HCT116 (cell line): Measurements from ENCODE around the gene AURKAIP1. TPM values are rescaled to one million over a fixed set of nuclear protein-coding genes. Genes with fewer than 3 reads are reported as not detected.

Experiments
- ATAC-seq: fragments of 200-7000 bp; cut with Tn5 transposase; 2 replicates; pipeline ENCODE4 v1.9.1; 2020; ENCODE audit warnings: mild to moderate bottlenecking, moderate library complexity
- BruUV-seq: library from RNA; stranded (reverse); fragments of 400-500 nt; replicated peaks from 2 replicates; lab custom pipeline; 2021; lab: Mats Ljungman, UMichigan
- CTCF ChIA-PET: fragments of 300-600 bp; sonication (Branson Sonifier 250); formaldehyde crosslinking; loops from one replicate; lab custom pipeline; 2021; ENCODE audit warnings: antibody characterized with exemption; lab: Charles Lee
- POLR2A ChIA-PET: fragments of 300-600, 350-600 bp; sonication (Branson Sonifier 250); formaldehyde crosslinking; loops from one replicate; lab custom pipeline; 2021; ENCODE audit warnings: antibody characterized with exemption; lab: Charles Lee
- RAD21 ChIA-PET, 2 experiments: fragments of 300-600 bp; sonication (Branson Sonifier 250); formaldehyde crosslinking; loops; one replicate each; lab custom pipeline; 2023; ENCODE audit warnings: low total read pairs in 2 of 2; ENCODE audit not compliant: uncharacterized antibody in 2 of 2, unreplicated experiment in 2 of 2, low non-redundant PET in 1 of 2; lab: Charles Lee
- DNase-seq: peaks from one replicate; pipeline ENCODE4 v3.0.0-alpha.2; 2010; ENCODE audit warnings: low read depth, low spot score
- H2AFZ ChIP-seq: fragments of 200-600 bp; shearing (Covaris generic), sonication (generic); 2 replicates; pipeline ENCODE4 v1.6.1; 2017; ENCODE audit warnings: low read depth, mixed run types, mixed read lengths, antibody characterized with exemption, low read length; ENCODE audit not compliant: poor library complexity, severe bottlenecking
- H3K27ac ChIP-seq: 2 replicates; pipeline ENCODE4 v1.5.1; 2012; ENCODE audit warnings: low read depth, low read length
- H3K27me3 ChIP-seq: fragments of 200-600 bp; sonication (generic); 2 replicates; pipeline ENCODE4 v1.6.1; 2016; ENCODE audit warnings: mixed run types, low read length, mixed read lengths; ENCODE audit not compliant: insufficient read depth
- H3K36me3 ChIP-seq, 2 experiments: fragments of 200-500 bp in 1 of 2; fragments of 200-600 bp in 1 of 2; sonication (Bioruptor generic) in 1 of 2; sonication (generic) in 1 of 2; 2 replicates each; pipeline versions ENCODE4 v1.5.1 to v1.6.1; 2014 to 2016; ENCODE audit warnings: low read length in 2 of 2, inconsistent platforms in 1 of 2, mixed read lengths in 1 of 2, mixed run types in 1 of 2; ENCODE audit not compliant: insufficient read depth in 2 of 2, control insufficient read depth in 1 of 2
- H3K4me1 ChIP-seq, 2 experiments: fragments of 200-600 bp in 1 of 2; sonication (generic) in 1 of 2; 2 replicates each; pipeline versions ENCODE4 v1.5.1 to v1.6.1; 2012 to 2017; ENCODE audit warnings: low read length in 2 of 2, inconsistent platforms in 1 of 2, mild to moderate bottlenecking in 1 of 2, mixed read lengths in 1 of 2, mixed run types in 1 of 2, moderate library complexity in 1 of 2; ENCODE audit not compliant: insufficient read depth in 2 of 2, control insufficient read depth in 1 of 2
- H3K4me2 ChIP-seq: fragments of 200-600 bp; sonication (generic); 2 replicates; pipeline ENCODE4 v1.6.1; 2017; ENCODE audit warnings: mixed run types, low read length, mixed read lengths
- H3K4me3 ChIP-seq, 2 experiments: fragments of 200-600 bp in 1 of 2; sonication (generic) in 1 of 2; replicated peaks in 1 of 2; 2 replicates each; pipeline ENCODE4 v1.5.1; 2011 to 2016; ENCODE audit warnings: low read length in 2 of 2, control low read depth in 1 of 2, low read depth in 1 of 2, mild to moderate bottlenecking in 1 of 2, mixed read lengths in 1 of 2, mixed run types in 1 of 2
- H3K79me2 ChIP-seq: fragments of 200-600 bp; sonication (generic); 2 replicates; pipeline ENCODE4 v1.6.1; 2017; ENCODE audit warnings: mild to moderate bottlenecking, mixed run types, low read length, moderate library complexity, mixed read lengths; ENCODE audit not compliant: insufficient read depth
- H3K9ac ChIP-seq: fragments of 200-600 bp; sonication (generic); 2 replicates; pipeline ENCODE4 v1.6.1; 2016; ENCODE audit warnings: low read length, mixed read lengths
- H3K9me2 ChIP-seq: fragments of 200-600 bp; sonication (generic), shearing (Covaris generic); 2 replicates; pipeline ENCODE4 v1.6.1; 2017; ENCODE audit warnings: mixed run types, mild to moderate bottlenecking, moderate library complexity; ENCODE audit not compliant: insufficient read depth
- H3K9me3 ChIP-seq, 2 experiments: fragments of 200-500 bp in 1 of 2; fragments of 200-600 bp in 1 of 2; sonication (Bioruptor generic) in 1 of 2; sonication (generic) in 1 of 2; 2 replicates each; pipeline ENCODE4 v1.6.1; 2014 to 2017; ENCODE audit warnings: low read length in 2 of 2, mixed read lengths in 2 of 2, inconsistent platforms in 1 of 2, low read depth in 1 of 2, mild to moderate bottlenecking in 1 of 2, mixed run types in 1 of 2, moderate library complexity in 1 of 2; ENCODE audit not compliant: control insufficient read depth in 1 of 2, insufficient read depth in 1 of 2
- H4K20me1 ChIP-seq: fragments of 200-600 bp; sonication (generic), shearing (Covaris generic); 2 replicates; pipeline ENCODE4 v1.6.1; 2017; ENCODE audit warnings: mixed run types, mild to moderate bottlenecking, moderate library complexity; ENCODE audit not compliant: insufficient read depth
- ATF3 ChIP-seq: IDR thresholded peaks from 2 replicates; pipeline ENCODE4 v1.6.1; 2012
- EGR1 ChIP-seq: IDR thresholded peaks from 2 replicates; pipeline ENCODE4 v1.6.1; 2012; ENCODE audit warnings: low read depth
- REST ChIP-seq: IDR thresholded peaks from 2 replicates; pipeline ENCODE4 v1.6.1; 2012; ENCODE audit warnings: low read depth
- SRF ChIP-seq: IDR thresholded peaks from 2 replicates; pipeline ENCODE4 v1.6.1; 2012; ENCODE audit warnings: low read depth
- ZFX ChIP-seq: fragments of 450-650 bp; IDR thresholded peaks from 2 replicates; pipeline ENCODE4 v1.6.1; 2017
- intact Hi-C: fragments of 100-400 bp; cut with micrococcal nuclease; formaldehyde crosslinking; loops from 2 replicates; pipeline ENCODE4 v1.10.0; 2022
- total RNA-seq: library from RNA; stranded (reverse); gene quantifications from one replicate; pipeline ENCODE4 v1.2.1, GENCODE V29; 2021; ENCODE audit not compliant: unreplicated experiment

Gene AURKAIP1
- total RNA-seq, 1 experiment from 2014 or later: 200 TPM

DNA sequence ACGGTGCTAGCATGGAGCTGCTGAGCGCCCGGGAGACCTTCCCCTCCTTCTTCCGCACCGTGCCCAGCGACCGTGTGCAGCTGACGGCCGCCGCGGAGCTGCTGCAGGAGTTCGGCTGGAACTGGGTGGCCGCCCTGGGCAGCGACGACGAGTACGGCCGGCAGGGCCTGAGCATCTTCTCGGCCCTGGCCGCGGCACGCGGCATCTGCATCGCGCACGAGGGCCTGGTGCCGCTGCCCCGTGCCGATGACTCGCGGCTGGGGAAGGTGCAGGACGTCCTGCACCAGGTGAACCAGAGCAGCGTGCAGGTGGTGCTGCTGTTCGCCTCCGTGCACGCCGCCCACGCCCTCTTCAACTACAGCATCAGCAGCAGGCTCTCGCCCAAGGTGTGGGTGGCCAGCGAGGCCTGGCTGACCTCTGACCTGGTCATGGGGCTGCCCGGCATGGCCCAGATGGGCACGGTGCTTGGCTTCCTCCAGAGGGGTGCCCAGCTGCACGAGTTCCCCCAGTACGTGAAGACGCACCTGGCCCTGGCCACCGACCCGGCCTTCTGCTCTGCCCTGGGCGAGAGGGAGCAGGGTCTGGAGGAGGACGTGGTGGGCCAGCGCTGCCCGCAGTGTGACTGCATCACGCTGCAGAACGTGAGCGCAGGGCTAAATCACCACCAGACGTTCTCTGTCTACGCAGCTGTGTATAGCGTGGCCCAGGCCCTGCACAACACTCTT, 42.8 kb downstream of the AURKAIP1 start:
- H3K27ac ChIP-seq: no peak overlapping the region; the same call in 1 of the 2 replicates
- intact Hi-C loops: no loop called here
- H3K79me2 ChIP-seq: peaks cover 2% of the 10 kb centered on the region; the same call in 1 of the 2 replicates
- no peak overlapping the region for H3K9ac ChIP-seq
- no peaks in the 10 kb centered on the region; the same call in 1 of the 2 replicates for H4K20me1 ChIP-seq
- H3K27me3 ChIP-seq: no peaks in the 10 kb centered on the region
- H3K4me1 ChIP-seq: peaks cover 10 to 33% of the 10 kb centered on the region in 2 experiments; a peak in 3 of 4 replicates
- DNase-seq (no peak), ATAC-seq (peak; percentile 5)
- ChIA-PET CTCF (no interaction called here), POLR2A (interaction anchor here (0.6 kb wide), 1 partner anchor 417 kb away, joined by 6 read pairs; no protein-coding TSS in a partner anchor), RAD21 (no interaction called here)
- no peaks in the 10 kb centered on the region for H3K9me3 ChIP-seq
- BruUV-seq: no TSS peak
- H2AFZ ChIP-seq: no peak overlapping the region
- no peaks in the 10 kb centered on the region for H3K9me2 ChIP-seq
- H3K4me2 ChIP-seq: peak overlapping the region; percentile 44
- H3K4me3 ChIP-seq: no peak overlapping the region
- peaks cover 0 to 6% of the 10 kb centered on the region in 2 experiments; a peak in 1 of 4 replicates for H3K36me3 ChIP-seq
- TF ChIP-seq SRF (no peak), ATF3 (no peak), EGR1 (no peak), ZFX (no peak), REST (no peak)
